Measurements from ENCODE around the gene SARNP.

SARNP gene

DNA sequence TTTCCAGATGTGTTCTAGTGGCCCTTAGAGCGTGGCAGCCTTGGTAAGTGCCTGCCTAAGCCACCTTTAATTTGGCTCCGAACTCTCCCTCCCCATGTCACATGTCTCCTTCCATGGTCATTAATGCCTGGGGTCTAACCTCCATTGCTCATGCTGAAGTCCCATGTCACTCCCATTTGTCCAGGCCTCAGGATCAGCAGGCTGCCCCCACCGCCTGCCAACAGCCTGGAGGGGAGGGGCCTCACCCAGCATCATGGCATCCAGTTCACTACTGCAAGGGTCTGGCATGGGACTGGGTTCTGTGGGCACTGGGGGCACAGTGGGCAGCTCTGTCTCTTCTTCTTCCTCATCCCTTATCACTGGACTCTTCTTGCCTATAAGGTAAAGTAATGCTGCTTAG lies 20.8 kb upstream of the SARNP start:
- DNase-seq: no peak

GRCh38 chr12:55834400-55834799 lies 16.9 kb upstream of the SARNP start:
- DNase-seq: peak; percentile 3

DNA sequence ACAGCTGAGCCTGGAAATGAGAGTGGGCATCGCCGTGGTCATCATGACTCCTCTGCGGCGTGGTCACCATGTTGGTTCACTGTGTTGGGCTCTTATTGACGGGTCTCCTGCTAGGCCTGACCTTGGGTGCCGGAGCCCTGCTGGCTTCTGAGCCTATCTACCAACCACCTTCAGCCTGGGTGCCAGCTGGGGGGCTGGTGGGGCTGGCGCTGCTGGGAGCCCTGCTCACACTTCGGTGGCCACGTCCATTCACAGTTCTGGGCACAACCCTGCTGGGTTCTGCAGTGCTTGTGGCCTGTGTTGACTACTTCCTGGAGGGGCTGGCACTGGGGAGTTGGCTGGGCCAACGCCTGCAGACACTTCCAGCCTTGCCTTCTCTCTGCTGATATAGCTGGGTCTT lies 15.5 kb upstream of the SARNP start:
- peak; percentile 3 for DNase-seq

- DNase-seq: peak; percentile 27
Observed at GRCh38 chr12:55831447-55831815, 13.9 kb upstream of the SARNP start.

GRCh38 chr12:55830601-55831446 lies 13.3 kb upstream of the SARNP start:
- DNase-seq: peak; percentile 40

DNA sequence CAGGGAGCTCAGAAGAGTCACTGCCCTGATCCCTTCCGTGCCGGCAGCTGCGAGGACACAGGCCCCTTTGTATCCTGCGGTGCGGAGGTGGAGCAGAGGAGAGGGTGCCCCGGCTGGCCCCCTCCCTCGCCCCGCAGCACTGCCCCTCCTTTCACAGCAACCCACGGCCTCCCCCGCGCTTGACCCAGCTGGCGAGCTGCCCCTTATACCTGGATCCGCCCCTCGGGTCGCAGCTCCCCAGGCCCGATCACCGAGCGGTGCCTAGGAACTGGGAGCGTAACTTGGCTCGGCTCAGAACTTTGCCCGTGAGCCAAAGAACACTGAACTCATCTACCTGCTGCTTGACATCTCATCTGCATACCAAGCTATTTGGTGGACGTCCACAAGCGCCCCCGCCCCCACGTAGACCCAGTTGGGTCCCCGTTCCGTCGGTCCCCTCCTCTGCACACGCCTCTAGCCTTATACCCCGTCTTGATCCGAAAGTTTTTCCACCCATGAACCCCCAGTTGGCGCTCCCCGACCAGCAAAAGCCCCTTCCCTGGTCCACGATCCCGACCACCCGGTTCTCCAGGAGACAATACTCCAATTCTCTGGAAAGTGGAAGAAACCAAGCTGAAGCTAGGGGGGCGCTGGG lies 12.6 kb upstream of the SARNP start:
- peak; percentile 25 for DNase-seq

DNA sequence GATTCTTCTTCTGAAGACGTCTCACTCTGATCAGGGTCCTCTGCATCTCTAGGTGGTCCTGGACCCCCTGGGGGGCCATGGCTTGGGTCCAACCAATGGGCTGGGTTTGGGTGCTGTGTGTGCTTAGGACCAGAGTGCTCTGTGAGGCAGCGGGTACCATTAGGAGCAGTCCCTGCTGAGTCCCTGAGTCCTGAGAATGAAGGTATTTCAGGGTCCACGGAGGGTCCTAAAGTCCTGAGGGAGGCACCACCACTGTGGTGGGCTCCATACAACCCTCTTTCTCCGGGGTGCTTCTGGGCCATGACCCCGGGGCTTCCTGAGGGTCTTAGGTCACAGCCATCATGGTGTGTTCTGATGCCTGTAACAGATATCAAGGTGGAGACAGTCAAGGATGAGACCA lies 10.8 kb upstream of the SARNP start:
- no peak for DNase-seq

DNA sequence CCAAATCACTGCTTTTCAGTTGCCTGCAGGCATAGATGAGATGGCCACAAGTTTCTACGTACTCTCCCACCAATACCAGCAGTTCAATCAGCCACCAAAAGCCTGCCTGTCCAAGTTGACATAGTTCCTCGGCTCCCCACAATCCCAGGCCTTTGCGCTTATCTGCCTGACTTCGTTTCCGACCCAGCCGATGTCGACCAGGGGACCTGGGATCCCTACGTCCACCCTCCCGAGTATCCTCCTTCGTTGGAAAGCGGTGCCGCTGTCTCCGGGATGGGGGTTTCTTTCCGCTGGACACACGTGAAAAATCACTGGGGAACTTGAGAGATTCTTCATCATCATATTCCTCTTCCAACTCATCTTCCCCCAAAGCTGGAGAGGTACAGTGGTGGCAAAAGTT lies 10.3 kb upstream of the SARNP start:
- no peak for DNase-seq

DNA sequence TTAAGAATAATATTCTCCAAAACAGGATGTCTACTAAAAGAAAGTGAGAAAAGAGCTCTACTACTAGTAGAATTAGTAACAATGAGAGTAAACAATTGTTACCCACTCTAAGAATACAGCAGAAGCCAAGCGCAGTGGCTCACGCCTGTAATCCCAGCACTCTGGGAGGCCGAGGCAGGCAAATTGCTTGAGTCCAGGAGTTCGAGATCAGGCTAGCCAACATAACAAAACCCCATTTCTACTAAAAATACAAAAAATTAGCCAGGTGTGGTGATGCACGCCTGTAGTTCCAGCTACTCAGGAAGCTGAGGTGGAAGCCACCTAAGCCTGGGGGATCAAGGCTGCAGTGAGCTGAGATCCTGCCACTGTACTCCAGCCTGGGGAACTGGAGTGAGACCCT lies 7.2 kb upstream of the SARNP start:
- DNase-seq: no peak

GRCh38 chr12:55823419-55823818 lies 5.9 kb upstream of the SARNP start:
- DNase-seq: no peak

- DNase-seq: no peak
Observed at GRCh38 chr12:55822228-55822627, 4.7 kb upstream of the SARNP start.

DNA sequence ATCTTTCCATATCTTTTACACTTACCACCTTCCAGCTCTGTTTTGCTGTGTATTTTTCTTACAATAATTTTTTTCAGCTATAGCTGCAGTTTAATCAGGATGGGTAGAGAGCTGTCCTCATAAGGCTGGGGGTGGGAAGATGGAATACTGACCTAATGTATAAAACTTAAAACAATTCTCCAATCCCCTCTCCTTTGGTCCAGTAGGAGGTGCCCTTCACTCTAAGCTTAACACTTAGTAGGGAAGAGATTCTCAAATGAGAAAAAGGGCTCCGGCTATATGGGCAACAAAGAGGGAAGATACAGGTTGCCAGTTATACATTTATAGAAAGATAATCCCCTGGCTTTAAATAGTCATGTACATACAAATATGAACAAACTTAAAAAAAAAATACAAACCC lies 3.2 kb upstream of the SARNP start:
- no peak for DNase-seq

DNA sequence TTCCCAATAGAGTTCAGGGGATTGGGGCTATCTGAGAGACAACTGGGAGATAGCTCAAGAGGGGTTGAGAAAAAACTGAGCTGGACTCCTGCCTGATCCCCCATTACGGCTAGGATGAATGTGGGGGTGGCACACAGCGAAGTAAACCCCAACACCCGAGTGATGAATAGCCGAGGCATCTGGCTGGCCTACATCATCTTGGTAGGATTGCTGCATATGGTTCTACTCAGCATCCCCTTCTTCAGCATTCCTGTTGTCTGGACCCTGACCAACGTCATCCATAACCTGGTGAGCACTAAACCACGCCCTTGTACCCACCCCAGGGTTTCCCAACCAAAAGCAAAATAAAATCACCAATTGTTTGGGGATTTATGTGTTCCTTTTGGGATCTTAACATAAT lies 1.4 kb upstream of the SARNP start:
- DNase-seq: no peak

DNA sequence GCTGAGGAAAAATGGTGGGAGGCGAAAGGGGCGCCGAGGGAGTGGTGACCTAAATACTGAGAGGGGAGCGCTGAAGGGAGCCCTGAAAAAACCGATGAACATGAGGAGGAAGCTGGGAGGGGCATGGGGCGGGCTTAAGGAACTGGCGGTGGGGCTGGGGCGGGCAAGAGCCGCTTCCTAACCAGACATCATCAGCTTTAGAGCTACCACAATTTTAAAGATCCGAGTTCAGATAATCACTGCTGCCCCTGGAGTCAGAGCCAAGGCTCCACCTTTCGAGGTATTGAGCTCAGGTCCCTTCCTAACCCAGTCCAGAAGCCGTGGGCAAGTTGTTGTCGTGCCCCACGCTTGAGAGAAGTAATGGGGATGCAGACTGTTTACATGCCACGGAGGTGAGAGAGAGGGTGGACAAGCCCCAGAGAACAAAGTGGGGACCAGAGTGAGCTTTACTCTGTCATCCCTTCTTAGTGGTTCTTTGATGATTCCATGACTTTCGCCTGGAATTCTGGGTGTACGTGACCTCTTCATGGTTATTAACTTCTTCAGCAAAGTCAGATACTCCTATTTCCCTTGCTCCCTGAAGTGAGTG lies 710 bp upstream of the SARNP start:
- DNase-seq: peak; percentile 70

DNA sequence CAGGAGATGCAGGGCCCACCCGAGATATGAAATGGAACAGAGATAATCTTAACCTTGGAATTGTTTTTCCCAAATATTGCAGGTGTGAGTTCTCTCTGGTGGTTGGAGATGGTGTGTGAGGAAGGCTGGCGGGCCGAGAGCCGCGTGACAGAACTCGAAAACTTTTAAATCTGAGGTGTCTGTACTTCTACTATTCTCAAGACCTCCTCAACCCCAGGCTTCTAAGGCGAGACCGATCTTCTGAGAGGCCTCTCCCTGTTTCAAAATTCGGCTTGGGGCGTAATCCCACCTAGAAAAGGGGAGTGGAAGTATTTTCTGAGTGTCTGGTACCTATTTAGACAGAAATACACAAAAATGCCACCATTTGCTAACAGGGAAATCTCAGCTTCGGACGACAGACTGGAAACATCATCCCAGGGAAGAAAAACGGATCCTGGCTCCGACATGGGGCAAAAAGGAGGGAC lies 611 bp downstream of the SARNP start:
- no peak for DNase-seq

GRCh38 chr12:55815473-55815872 lies 2.1 kb downstream of the SARNP start:
- no peak for DNase-seq

GRCh38 chr12:55814257-55814656 lies 3.3 kb downstream of the SARNP start:
- no peak for DNase-seq

DNA sequence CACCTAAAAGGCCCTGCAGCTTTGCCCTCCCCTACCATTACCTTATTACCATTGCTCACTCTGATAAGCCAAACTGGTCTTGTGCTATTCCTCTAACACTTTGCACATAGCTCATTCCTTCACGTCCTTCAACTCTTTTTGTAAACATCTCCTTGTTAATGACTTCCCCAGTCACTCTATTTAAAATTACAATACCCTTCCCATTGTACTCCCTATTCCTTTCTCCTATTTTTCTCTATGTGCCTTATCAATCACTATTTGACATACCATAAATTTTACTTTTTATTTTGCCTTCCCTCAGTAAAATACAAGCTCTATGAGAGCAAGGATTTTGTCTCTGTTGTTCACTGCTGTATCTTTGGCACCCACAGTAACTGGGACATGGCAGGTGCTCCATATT lies 5.4 kb downstream of the SARNP start:
- DNase-seq: no peak

GRCh38 chr12:55809274-55809673 lies 8.2 kb downstream of the SARNP start:
- DNase-seq: no peak

- no peak for DNase-seq
Observed at GRCh38 chr12:55806982-55807381, 10.5 kb downstream of the SARNP start.

DNA sequence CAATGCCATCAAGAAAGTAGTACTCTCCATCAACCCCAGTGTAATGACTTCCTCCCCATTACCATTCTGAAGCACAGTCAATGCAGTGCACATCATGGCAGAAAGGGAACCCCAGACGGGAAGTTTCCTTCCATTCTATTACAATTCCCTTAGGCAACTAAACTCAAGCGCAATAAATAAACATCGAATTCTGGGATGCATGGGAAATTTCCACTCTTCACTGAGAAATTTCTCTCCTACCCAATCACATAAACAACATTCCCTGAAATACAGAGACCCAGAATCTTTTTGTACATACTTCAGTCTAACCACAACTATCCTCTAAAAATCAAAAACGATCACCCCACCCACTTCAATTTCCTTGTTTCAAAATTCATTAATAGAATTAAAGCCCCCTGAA lies 20.0 kb downstream of the SARNP start:
- DNase-seq: no peak

DNA sequence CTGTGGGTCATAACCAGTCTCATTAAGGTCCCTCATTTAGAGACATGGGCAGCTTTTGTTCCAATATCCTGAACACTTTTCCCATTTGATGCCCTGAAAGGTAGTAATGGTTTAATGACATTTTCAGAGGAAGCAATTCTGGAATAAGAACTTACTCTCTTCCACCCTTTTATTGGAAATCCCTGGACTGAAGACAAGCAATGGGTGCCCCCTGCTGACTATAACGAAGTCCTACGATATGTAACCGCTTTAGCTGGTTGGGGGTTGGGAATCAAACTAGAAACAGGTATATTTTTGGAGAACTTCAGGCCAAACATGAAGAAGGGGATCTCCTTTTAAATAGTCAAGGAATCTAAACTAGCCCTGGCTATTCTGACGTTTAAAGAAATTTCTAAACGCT lies 20.5 kb downstream of the SARNP start:
- peak; percentile 43 for DNase-seq

- DNase-seq: no peak
Observed at GRCh38 chr12:55795950-55796349, 21.6 kb downstream of the SARNP start.

GRCh38 chr12:55789893-55790292 lies 27.6 kb downstream of the SARNP start:
- DNase-seq: no peak
